HEK293T (cell line): ENCODE data around the gene STK24.

Source experiments
- CTCF ChIA-PET: fragments of 350-600 bp; formaldehyde crosslinking; extraction: SDS; loops from one replicate; lab custom pipeline; 2021; ENCODE audit warnings: antibody characterized with exemption, inconsistent platforms; lab: Yijun Ruan, JAX
- POLR2A ChIA-PET: fragments of 350-600 bp; formaldehyde crosslinking; extraction: SDS; loops from one replicate; lab custom pipeline; 2020; ENCODE audit warnings: antibody characterized with exemption, inconsistent platforms; lab: Yijun Ruan, JAX
- DNase-seq: peaks from one replicate; pipeline ENCODE4 v3.0.0; 2012; ENCODE audit warnings: mixed read lengths; ENCODE audit errors: extremely low spot score
- ARNT ChIP-seq: fragments of 450-650 bp; IDR thresholded peaks from 2 replicates; pipeline ENCODE4 v1.6.1; 2017; ENCODE audit warnings: mild to moderate bottlenecking
- BHLHE40 ChIP-seq: fragments of 450-650 bp; IDR thresholded peaks from 2 replicates; pipeline ENCODE4 v1.6.1; 2016; ENCODE audit warnings: mild to moderate bottlenecking, moderate library complexity, borderline replicate concordance
- CTBP1 ChIP-seq: fragments of 450-650 bp; IDR thresholded peaks from 2 replicates; pipeline ENCODE4 v1.6.1; 2016; ENCODE audit warnings: borderline replicate concordance
- ELF4 ChIP-seq: fragments of 450-650 bp; IDR thresholded peaks from 2 replicates; pipeline ENCODE4 v1.6.1; 2017; ENCODE audit warnings: antibody characterized with exemption
- FOXA1 ChIP-seq: fragments of 450-650 bp; IDR thresholded peaks from 2 replicates; pipeline ENCODE4 v1.6.1; 2016; ENCODE audit warnings: mild to moderate bottlenecking
- FOXK2 ChIP-seq: fragments of 450-650 bp; IDR thresholded peaks from 2 replicates; pipeline ENCODE4 v1.6.1; 2016; ENCODE audit warnings: mild to moderate bottlenecking
- FOXM1 ChIP-seq: fragments of 450-650 bp; IDR thresholded peaks from 2 replicates; pipeline ENCODE4 v1.6.1; 2017; ENCODE audit warnings: mild to moderate bottlenecking, borderline replicate concordance
- HDGF ChIP-seq: fragments of 450-650 bp; IDR thresholded peaks from 2 replicates; pipeline ENCODE4 v1.6.1; 2017; ENCODE audit warnings: antibody characterized with exemption, borderline replicate concordance
- L3MBTL2 ChIP-seq: fragments of 450-650 bp; conservative IDR thresholded peaks from 2 replicates; pipeline ENCODE4 v1.6.1; 2016; ENCODE audit warnings: mild to moderate bottlenecking
- LEF1 ChIP-seq: fragments of 450-650 bp; IDR thresholded peaks from 2 replicates; pipeline ENCODE4 v1.6.1; 2017; ENCODE audit warnings: mild to moderate bottlenecking, borderline replicate concordance
- NFRKB ChIP-seq: fragments of 450-650 bp; IDR thresholded peaks from 2 replicates; pipeline ENCODE4 v1.6.1; 2016; ENCODE audit warnings: mild to moderate bottlenecking, moderate library complexity
- SP1 ChIP-seq: fragments of 450-650 bp; IDR thresholded peaks from 2 replicates; pipeline ENCODE4 v1.6.1; 2017
- SUZ12 ChIP-seq: fragments of 450-650 bp; IDR thresholded peaks from 2 replicates; pipeline ENCODE4 v1.6.1; 2016; ENCODE audit warnings: mild to moderate bottlenecking
- TARDBP ChIP-seq: fragments of 450-650 bp; IDR thresholded peaks from 2 replicates; pipeline ENCODE4 v1.6.1; 2016
- ZNF384 ChIP-seq: fragments of 450-650 bp; IDR thresholded peaks from 2 replicates; pipeline ENCODE4 v1.6.1; 2016
- TF ChIP-seq, protein P1 (sequence below): fragments of 450-650 bp; IDR thresholded peaks from 2 replicates; pipeline ENCODE4 v1.6.1; 2016

The STK24 gene

GRCh38 chr13:98461486-98462240, 115.2 kb downstream of the STK24 start:
- ChIA-PET CTCF (no interaction called here), POLR2A (no interaction called here)
- no peak for DNase-seq
- TF ChIP-seq FOXK2 (no peak), FOXA1 (no peak), SUZ12 (no peak), L3MBTL2 (no peak), HDGF (no peak), TARDBP (no peak), BHLHE40 (no peak), ELF4 (no peak), FOXM1 (no peak), ARNT (no peak), SP1 (no peak), CTBP1 (no peak), NFRKB (no peak), LEF1 (no peak)
- TF ChIP-seq, protein P1, sequence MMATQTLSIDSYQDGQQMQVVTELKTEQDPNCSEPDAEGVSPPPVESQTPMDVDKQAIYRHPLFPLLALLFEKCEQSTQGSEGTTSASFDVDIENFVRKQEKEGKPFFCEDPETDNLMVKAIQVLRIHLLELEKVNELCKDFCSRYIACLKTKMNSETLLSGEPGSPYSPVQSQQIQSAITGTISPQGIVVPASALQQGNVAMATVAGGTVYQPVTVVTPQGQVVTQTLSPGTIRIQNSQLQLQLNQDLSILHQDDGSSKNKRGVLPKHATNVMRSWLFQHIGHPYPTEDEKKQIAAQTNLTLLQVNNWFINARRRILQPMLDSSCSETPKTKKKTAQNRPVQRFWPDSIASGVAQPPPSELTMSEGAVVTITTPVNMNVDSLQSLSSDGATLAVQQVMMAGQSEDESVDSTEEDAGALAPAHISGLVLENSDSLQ = no peak

DNA sequence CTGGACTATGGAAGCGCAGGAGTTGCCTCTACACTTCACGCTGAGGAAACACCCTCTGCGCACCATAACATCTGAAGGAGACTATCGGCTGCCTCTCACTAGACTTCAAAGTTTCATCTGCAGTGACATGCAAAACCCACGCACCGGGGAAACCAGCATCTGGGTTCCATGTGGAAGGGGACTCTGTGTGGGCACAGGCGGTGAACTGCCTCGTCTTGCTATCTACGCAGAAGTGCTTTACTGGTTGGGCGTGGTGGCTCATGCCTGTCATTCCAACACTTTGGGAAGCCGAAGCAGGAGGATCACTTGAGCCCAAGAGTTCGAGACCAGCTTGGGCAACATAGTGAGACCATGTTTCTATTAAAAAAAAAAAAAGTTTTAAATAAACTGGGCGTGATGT, 116.4 kb downstream of the STK24 start:
- ChIA-PET POLR2A (no interaction called here), CTCF (no interaction called here)
- TF ChIP-seq NFRKB (no peak), FOXM1 (no peak), BHLHE40 (no peak), ELF4 (no peak), FOXA1 (no peak), TARDBP (no peak), HDGF (no peak), ARNT (no peak)
- TF ChIP-seq, protein P1 = no peak
- DNase-seq = no peak

DNA sequence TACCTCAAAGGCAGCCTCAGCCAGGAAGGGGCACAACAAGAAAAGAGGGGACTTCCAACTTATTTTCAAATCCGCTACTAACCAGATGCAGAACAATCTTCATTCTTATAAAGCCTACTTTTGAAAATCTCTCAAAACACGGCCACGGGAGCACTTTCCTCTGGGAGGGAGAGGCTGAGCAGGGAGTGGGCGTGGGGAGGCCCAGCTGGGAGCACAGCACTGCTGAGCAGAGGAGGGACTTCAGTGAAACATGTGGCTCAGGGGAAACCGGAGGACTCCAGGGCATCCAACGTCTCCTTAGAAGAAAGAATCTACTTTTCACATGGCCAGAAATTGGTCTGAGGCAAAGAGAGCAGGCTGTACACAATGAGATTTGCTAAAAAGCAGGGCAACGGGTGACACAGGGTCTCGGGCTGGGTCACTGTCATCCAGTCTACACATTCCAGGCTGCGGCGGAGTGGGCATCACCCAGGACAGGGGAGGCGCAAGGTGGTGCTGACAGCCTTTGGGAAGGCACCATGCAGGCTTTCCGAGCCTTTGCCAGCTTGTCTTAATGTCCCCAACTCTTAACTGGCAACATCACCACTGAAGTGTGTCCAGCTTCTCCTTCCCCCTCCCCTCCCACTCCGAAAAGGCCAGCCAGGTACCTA, 117.1 kb downstream of the STK24 start:
- no peak for DNase-seq
- CTCF ChIA-PET = no interaction called here
- TF ChIP-seq TARDBP = no peak
- no peak for TF ChIP-seq CTBP1
- TF ChIP-seq FOXK2 = no peak
- TF ChIP-seq SP1 = no peak
- TF ChIP-seq, protein P1 = no peak
- TF ChIP-seq L3MBTL2 = no peak
- no peak for TF ChIP-seq NFRKB
- POLR2A ChIA-PET = no interaction called here

DNA sequence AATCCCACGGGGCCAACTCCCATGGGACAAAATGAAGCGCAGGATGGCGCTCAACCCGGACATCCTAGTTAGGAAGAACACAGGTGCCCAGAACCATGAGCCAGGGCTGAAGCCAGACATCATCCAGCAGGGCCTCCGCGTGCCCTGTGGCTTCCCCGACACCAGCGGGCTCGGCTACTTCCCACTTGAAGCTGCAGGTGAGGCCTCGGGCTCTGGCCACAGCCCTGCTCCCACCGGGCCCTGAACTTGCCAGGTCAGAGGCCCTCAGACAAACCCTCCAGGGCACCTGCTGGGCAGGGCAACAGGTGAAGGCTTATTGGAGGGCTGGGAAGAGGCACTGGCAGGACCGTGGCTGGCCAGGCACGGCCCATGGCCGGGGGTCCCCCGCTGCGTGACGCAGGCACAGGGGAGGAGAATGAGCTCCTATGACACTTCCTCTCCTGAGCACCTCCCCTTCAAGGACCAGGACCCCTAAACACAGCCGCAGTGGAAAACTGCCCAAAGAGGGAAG, 117.7 kb downstream of the STK24 start:
- DNase-seq = no peak
- CTCF ChIA-PET = no interaction called here
- no peak for TF ChIP-seq LEF1
- no peak for TF ChIP-seq L3MBTL2
- no peak for TF ChIP-seq FOXA1
- TF ChIP-seq FOXM1 = no peak
- no peak for TF ChIP-seq ZNF384
- no peak for TF ChIP-seq HDGF
- no peak for TF ChIP-seq TARDBP
- TF ChIP-seq SP1 = no peak
- no peak for TF ChIP-seq ARNT
- TF ChIP-seq ELF4 = no peak
- no peak for TF ChIP-seq CTBP1
- no peak for TF ChIP-seq SUZ12
- TF ChIP-seq FOXK2 = no peak
- POLR2A ChIA-PET = no interaction called here

DNA sequence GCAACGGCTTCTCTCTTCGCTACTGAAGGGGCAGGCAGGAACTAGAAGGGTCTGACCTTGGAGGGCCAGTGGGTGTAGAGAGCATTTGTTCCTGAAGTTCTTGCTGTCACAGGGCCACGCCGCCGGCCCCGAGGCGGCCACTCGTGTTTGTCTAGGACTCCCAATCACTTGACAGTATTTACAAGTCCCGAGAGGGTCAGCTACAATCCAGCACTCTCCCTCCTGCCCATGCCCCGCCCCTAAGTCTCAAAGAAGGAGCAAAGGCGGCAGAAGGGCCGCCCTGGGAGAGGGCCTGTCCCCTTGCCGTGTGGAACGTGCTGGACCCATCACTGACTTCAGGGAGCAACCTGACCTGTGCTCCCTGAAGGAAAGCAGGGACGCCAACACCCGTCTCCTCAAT, 118.5 kb downstream of the STK24 start:
- POLR2A ChIA-PET = no interaction called here
- CTCF ChIA-PET = no interaction called here
- TF ChIP-seq FOXM1 (no peak), FOXK2 (no peak), SP1 (no peak), ELF4 (no peak), CTBP1 (no peak), LEF1 (no peak), ARNT (no peak), HDGF (no peak), NFRKB (no peak), SUZ12 (no peak), TARDBP (no peak), BHLHE40 (no peak), ZNF384 (no peak), L3MBTL2 (no peak), FOXA1 (no peak)
- TF ChIP-seq, protein P1 = no peak
- no peak for DNase-seq
